H9 (cell line): ENCODE measurements around the gene AHSP. TPM values are rescaled to one million over a fixed set of nuclear protein-coding genes. Genes with fewer than 3 reads are reported as not detected.
A peak's percentile ranks its signal among the peaks of the same experiment; 100 is the strongest.

Source experiments
- DNase-seq: peaks from one replicate; pipeline ENCODE4 v3.0.0-alpha.2; 2017
- H2AFZ ChIP-seq: one replicate; pipeline ENCODE4 v1.6.1; 2013; ENCODE audit warnings: mild to moderate bottlenecking, low read length, control low read depth, moderate library complexity
- H2AK5ac ChIP-seq: 2 replicates; pipeline ENCODE4 v1.6.1; 2013; ENCODE audit warnings: low read length, control low read depth, mixed read lengths; ENCODE audit not compliant: insufficient read length
- H2BK120ac ChIP-seq: one replicate; pipeline ENCODE4 v1.6.1; 2013; ENCODE audit warnings: low read depth, mild to moderate bottlenecking, low read length, control low read depth, inconsistent platforms; ENCODE audit not compliant: poor library complexity, severe bottlenecking
- H2BK12ac ChIP-seq: 2 replicates; pipeline ENCODE4 v1.6.1; 2013; ENCODE audit warnings: low read length, control low read depth, mixed read lengths, low read depth; ENCODE audit not compliant: insufficient read length
- H2BK15ac ChIP-seq: 2 replicates; pipeline ENCODE4 v1.6.1; 2013; ENCODE audit warnings: low read depth, low read length, control low read depth
- H2BK20ac ChIP-seq: one replicate; pipeline ENCODE4 v1.6.1; 2013; ENCODE audit warnings: low read depth, mild to moderate bottlenecking, low read length, control low read depth, inconsistent platforms; ENCODE audit not compliant: poor library complexity, severe bottlenecking
- H2BK5ac ChIP-seq: 2 replicates; pipeline ENCODE4 v1.6.1; 2013; ENCODE audit warnings: low read length, control low read depth, mixed read lengths; ENCODE audit not compliant: insufficient read length
- H3K14ac ChIP-seq: 2 replicates; pipeline ENCODE4 v1.6.1; 2013; ENCODE audit warnings: low read length, control low read depth; ENCODE audit not compliant: insufficient read depth
- H3K18ac ChIP-seq: 2 replicates; pipeline ENCODE4 v1.6.1; 2013; ENCODE audit warnings: low read depth, mild to moderate bottlenecking, mixed read lengths, low read length, control low read depth; ENCODE audit not compliant: insufficient read length
- H3K23ac ChIP-seq: 2 replicates; pipeline ENCODE4 v1.6.1; 2013; ENCODE audit warnings: low read length, control low read depth, mixed read lengths, low read depth; ENCODE audit not compliant: insufficient read length
- H3K23me2 ChIP-seq: 2 replicates; pipeline ENCODE4 v1.6.1; 2013; ENCODE audit warnings: low read depth, mild to moderate bottlenecking, mixed read lengths, low read length, control low read depth; ENCODE audit not compliant: insufficient read length, poor library complexity, severe bottlenecking
- H3K27ac ChIP-seq: 2 replicates; pipeline ENCODE4 v1.5.1; 2013; ENCODE audit warnings: low read length, control low read depth, mixed read lengths, low read depth; ENCODE audit not compliant: insufficient read length
- H3K27me3 ChIP-seq: 2 replicates; pipeline ENCODE4 v1.6.1; 2013; ENCODE audit warnings: low read length, control low read depth, inconsistent platforms; ENCODE audit not compliant: insufficient read depth
- H3K4ac ChIP-seq: 2 replicates; pipeline ENCODE4 v1.6.1; 2013; ENCODE audit warnings: low read depth, mild to moderate bottlenecking, control low read depth, inconsistent platforms, low read length, moderate library complexity
- H3K4me1 ChIP-seq: 2 replicates; pipeline ENCODE4 v1.6.1; 2013; ENCODE audit warnings: low read length, control low read depth, inconsistent platforms; ENCODE audit not compliant: insufficient read depth
- H3K4me2 ChIP-seq: 2 replicates; pipeline ENCODE4 v1.6.1; 2013; ENCODE audit warnings: low read length, control low read depth, mixed read lengths; ENCODE audit not compliant: insufficient read length, insufficient read depth
- H3K56ac ChIP-seq: 2 replicates; pipeline ENCODE4 v1.6.1; 2013; ENCODE audit warnings: low read depth, mild to moderate bottlenecking, mixed read lengths, low read length, control low read depth; ENCODE audit not compliant: insufficient read length
- H3K79me1 ChIP-seq: 2 replicates; pipeline ENCODE4 v1.6.1; 2013; ENCODE audit warnings: low read depth, mild to moderate bottlenecking, moderate library complexity, low read length, control low read depth, inconsistent platforms; ENCODE audit not compliant: insufficient read depth, poor library complexity, severe bottlenecking
- H3K79me2 ChIP-seq: 2 replicates; pipeline ENCODE4 v1.6.1; 2013; ENCODE audit warnings: low read length, control low read depth, inconsistent platforms; ENCODE audit not compliant: insufficient read depth
- H3K9ac ChIP-seq: 2 replicates; pipeline ENCODE4 v1.6.1; 2013; ENCODE audit warnings: low read length, control low read depth, mixed read lengths; ENCODE audit not compliant: insufficient read length; ENCODE audit errors: extremely low read depth
- H3K9me3 ChIP-seq: one replicate; pipeline ENCODE4 v1.6.1; 2013; ENCODE audit warnings: low read depth, low read length, inconsistent platforms; ENCODE audit not compliant: control insufficient read depth
- H3T11ph ChIP-seq: one replicate; pipeline ENCODE4 v1.6.1; 2013; ENCODE audit warnings: mild to moderate bottlenecking, low read length, control low read depth, inconsistent platforms
- H4K20me1 ChIP-seq: one replicate; pipeline ENCODE4 v1.6.1; 2013; ENCODE audit not compliant: control insufficient read depth, insufficient read length, insufficient read depth
- H4K5ac ChIP-seq: 2 replicates; pipeline ENCODE4 v1.6.1; 2013; ENCODE audit warnings: low read depth, mild to moderate bottlenecking, mixed read lengths, low read length, control low read depth; ENCODE audit not compliant: insufficient read length
- H4K8ac ChIP-seq: replicated peaks from 2 replicates; pipeline ENCODE4 v1.6.1; 2013; ENCODE audit warnings: low read length, control low read depth, mixed read lengths, low read depth; ENCODE audit not compliant: insufficient read length
- H4K91ac ChIP-seq: 2 replicates; pipeline ENCODE4 v1.6.1; 2013; ENCODE audit warnings: low read depth, mild to moderate bottlenecking, moderate library complexity, mixed read lengths, low read length, control low read depth; ENCODE audit not compliant: insufficient read length
- H3K27ac Mint-ChIP-seq, 3 experiments: 2 replicates in 2 of 3; 3 replicates in 1 of 3; pipeline ENCODE4 v1.8.0; 2020 to 2021; ENCODE audit warnings: mixed read lengths in 3 of 3, mild to moderate bottlenecking in 1 of 3, moderate library complexity in 1 of 3
- H3K27me3 Mint-ChIP-seq: 2 replicates; pipeline ENCODE4 v1.8.0; 2021; ENCODE audit warnings: low read depth, mild to moderate bottlenecking, moderate library complexity, mixed read lengths
- H3K36me3 Mint-ChIP-seq, 3 experiments: 2 replicates in 2 of 3; 3 replicates in 1 of 3; pipeline ENCODE4 v1.8.0; 2020 to 2021; ENCODE audit warnings: low read depth in 3 of 3, mixed read lengths in 3 of 3; ENCODE audit not compliant: insufficient read depth in 1 of 3
- H3K4me1 Mint-ChIP-seq, 2 experiments: 2 replicates each; pipeline ENCODE4 v1.8.0; 2020; ENCODE audit warnings: mixed read lengths in 2 of 2
- H3K4me3 Mint-ChIP-seq, 2 experiments: 2 replicates in 1 of 2; 3 replicates in 1 of 2; pipeline ENCODE4 v1.8.0; 2020 to 2021; ENCODE audit warnings: mild to moderate bottlenecking in 2 of 2, mixed read lengths in 2 of 2, moderate library complexity in 1 of 2
- H3K9me3 Mint-ChIP-seq, 2 experiments: 2 replicates in 1 of 2; 3 replicates in 1 of 2; pipeline ENCODE4 v1.8.0; 2020; ENCODE audit warnings: mild to moderate bottlenecking in 2 of 2, mixed read lengths in 2 of 2, moderate library complexity in 1 of 2
- WGBS: extraction: QIAGEN DNeasy Blood & Tissue Kit; methylation state at CpG from one replicate; pipeline ENCODE4 v1.1.7; 2013; ENCODE audit warnings: missing lambda C conversion rate, low lambda C conversion rate, mixed read lengths; ENCODE audit not compliant: insufficient read length; ENCODE audit errors: extremely low coverage; 5-methylcytosine and 5-hydroxymethylcytosine counted together
- total RNA-seq: library from RNA; stranded (reverse); gene quantifications from 2 replicates; pipeline ENCODE4 v1.2.1, GENCODE V29; 2021
- TF ChIP-seq, protein P1 (sequence below): fragments of 200-600 bp; sonication (generic); conservative IDR thresholded peaks from 3 replicates; pipeline ENCODE4 v1.8.0; 2021; ENCODE audit warnings: antibody characterized with exemption, mild to moderate bottlenecking

The AHSP gene
- total RNA-seq, 1 experiment from 2014 or later, result not detected

DNA sequence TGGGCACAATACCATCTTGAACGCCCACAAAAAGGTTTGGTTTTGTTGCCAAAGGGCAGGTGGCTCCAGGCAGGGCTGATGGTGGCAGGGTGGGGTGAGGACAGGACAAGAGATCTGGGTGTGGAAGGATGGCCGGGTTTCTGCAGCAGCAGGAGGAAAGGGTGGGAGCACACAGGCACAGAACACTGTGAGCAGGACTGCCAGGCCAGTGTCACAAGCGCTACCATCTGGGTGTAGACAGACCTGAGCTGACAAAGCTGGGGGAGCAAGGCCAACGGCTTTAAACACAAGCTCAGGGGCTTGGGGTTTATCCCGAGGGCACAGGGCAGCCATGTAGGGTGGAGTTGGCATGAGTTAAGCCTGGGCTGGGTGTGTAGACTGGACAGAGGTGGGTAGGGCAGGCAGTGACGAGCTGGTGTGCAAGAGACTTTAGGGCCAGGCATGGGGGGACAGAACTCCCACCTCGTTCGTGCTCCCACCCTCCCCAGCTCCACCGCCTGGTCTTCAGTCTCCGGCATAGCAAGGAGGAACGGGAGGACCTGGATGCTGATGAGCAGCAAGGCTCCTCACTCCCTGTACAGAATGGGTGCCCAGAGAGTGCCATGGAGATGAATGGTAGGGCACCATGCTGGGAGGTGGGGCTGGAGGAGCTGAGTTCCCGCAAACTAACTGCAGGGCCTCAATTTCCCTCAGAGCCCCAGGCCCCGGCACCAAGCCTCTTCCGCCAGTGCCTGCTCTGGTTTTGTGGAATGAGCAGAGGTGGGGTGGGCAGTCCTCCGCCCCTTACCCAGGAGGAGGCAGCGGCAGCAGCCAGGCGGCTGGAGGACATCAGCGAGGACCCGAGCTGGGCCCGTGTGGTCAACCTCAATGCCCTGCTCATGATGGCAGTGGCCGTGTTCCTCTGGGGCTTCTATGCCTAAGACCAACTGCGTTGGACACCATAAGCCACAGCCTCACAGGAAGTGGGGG, 37.8 kb upstream of the AHSP start:
- Histone ChIP-seq H3K4me1 (no peaks in the 10 kb centered on the region), H3K18ac (no peak overlapping the region), H3K9me3 (no peaks in the 10 kb centered on the region), H3K14ac (no peak overlapping the region), H2BK120ac (no peak overlapping the region), H4K5ac (no peak overlapping the region), H3K4ac (no peak overlapping the region), H3K79me1 (no peaks in the 10 kb centered on the region), H3K79me2 (no peaks in the 10 kb centered on the region), H2AK5ac (no peak overlapping the region), H2BK5ac (no peak overlapping the region), H3K9ac (no peak overlapping the region), H2BK20ac (no peak overlapping the region), H3K27ac (no peak overlapping the region), H2BK15ac (no peak overlapping the region), H3T11ph (no peak overlapping the region), H4K91ac (no peak overlapping the region), H3K56ac (no peak overlapping the region), H3K23me2 (peaks cover 11% of the 10 kb centered on the region), H3K27me3 (peaks cover 13% of the 10 kb centered on the region; the same call in 1 of the 2 replicates), H3K23ac (no peak overlapping the region), H3K4me2 (no peak overlapping the region), H2AFZ (no peak overlapping the region), H4K8ac (no peak overlapping the region), H2BK12ac (no peak overlapping the region), H4K20me1 (no peaks in the 10 kb centered on the region)
- H3K9me3 Mint-ChIP-seq, result peaks cover 0 to 2% of the 10 kb centered on the region in 2 experiments; a peak in 1 of 5 replicates
- H3K4me1 Mint-ChIP-seq, result peaks cover 3 to 6% of the 10 kb centered on the region in 2 experiments; a peak in 3 of 4 replicates
- no peak for DNase-seq
- no CpG with 5 or more reads among the region's 22 CpGs for WGBS
- peaks cover 17 to 37% (median 23%) of the 10 kb centered on the region in 3 experiments for H3K36me3 Mint-ChIP-seq
- TF ChIP-seq, protein P1, sequence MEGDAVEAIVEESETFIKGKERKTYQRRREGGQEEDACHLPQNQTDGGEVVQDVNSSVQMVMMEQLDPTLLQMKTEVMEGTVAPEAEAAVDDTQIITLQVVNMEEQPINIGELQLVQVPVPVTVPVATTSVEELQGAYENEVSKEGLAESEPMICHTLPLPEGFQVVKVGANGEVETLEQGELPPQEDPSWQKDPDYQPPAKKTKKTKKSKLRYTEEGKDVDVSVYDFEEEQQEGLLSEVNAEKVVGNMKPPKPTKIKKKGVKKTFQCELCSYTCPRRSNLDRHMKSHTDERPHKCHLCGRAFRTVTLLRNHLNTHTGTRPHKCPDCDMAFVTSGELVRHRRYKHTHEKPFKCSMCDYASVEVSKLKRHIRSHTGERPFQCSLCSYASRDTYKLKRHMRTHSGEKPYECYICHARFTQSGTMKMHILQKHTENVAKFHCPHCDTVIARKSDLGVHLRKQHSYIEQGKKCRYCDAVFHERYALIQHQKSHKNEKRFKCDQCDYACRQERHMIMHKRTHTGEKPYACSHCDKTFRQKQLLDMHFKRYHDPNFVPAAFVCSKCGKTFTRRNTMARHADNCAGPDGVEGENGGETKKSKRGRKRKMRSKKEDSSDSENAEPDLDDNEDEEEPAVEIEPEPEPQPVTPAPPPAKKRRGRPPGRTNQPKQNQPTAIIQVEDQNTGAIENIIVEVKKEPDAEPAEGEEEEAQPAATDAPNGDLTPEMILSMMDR, result no peak
- H3K27me3 Mint-ChIP-seq, result peaks cover 48% of the 10 kb centered on the region
- H3K27ac Mint-ChIP-seq, result peak overlapping the region in 1 of 3 experiments; percentile 8; a peak in 1 of 7 replicates
- H3K4me3 Mint-ChIP-seq, result peak overlapping the region in 1 of 2 experiments; percentile 61; a peak in 2 of 5 replicates
